ENCODE data around the gene SLC7A1. TPM values are rescaled to one million over a fixed set of nuclear protein-coding genes. Genes with fewer than 3 reads are reported as not detected.

SLC7A1 gene
- total RNA-seq, 4 donors from 2014 or later: 46.0 to 72.8 (median 50.8) TPM

GRCh38 chr13:29569253-29570050 is 26.0 kb downstream of the SLC7A1 start:
- WGBS, 2 donors: 51 to 71% methylated on average over 8 of the region's 8 CpGs
- TF ChIP-seq CTCF (IDR thresholded peaks at IDR 0.05) (no peak), POLR2A (IDR thresholded peaks at IDR 0.05) (no peak)
- DNase-seq (ENCODE audit: low spot score in 2 of 2): no peak
- no peak overlapping the region for H3K4me3 ChIP-seq (ENCODE audit: low read depth, poor library complexity, severe bottlenecking)
- intact Hi-C loops (cut with DNase I; ENCODE audit: low total_unique reads): no loop called here

GRCh38 chr13:29568731-29569130 is 26.8 kb downstream of the SLC7A1 start:
- TF ChIP-seq POLR2A (IDR thresholded peaks at IDR 0.05) (no peak), CTCF (IDR thresholded peaks at IDR 0.05) (no peak)
- DNase-seq (ENCODE audit: low spot score in 2 of 2): no peak
- intact Hi-C loops (cut with DNase I; ENCODE audit: low total_unique reads): no loop called here
- no peak overlapping the region for H3K4me3 ChIP-seq (ENCODE audit: low read depth, poor library complexity, severe bottlenecking)
- WGBS, 2 donors: 61 to 67% methylated on average over 9 of the region's 9 CpGs

GRCh38 chr13:29567411-29567810 is 28.1 kb downstream of the SLC7A1 start:
- peak in 1 of 2 donors; percentile 76 for DNase-seq (ENCODE audit: low spot score in 2 of 2)
- intact Hi-C loops (cut with DNase I; ENCODE audit: low total_unique reads): no loop called here
- TF ChIP-seq POLR2A (IDR thresholded peaks at IDR 0.05) (no peak), CTCF (IDR thresholded peaks at IDR 0.05) (no peak)

GRCh38 chr13:29566206-29566605 is 29.3 kb downstream of the SLC7A1 start:
- DNase-seq (ENCODE audit: low spot score in 2 of 2): no peak
- 90 to 92% methylated on average over 7 of the region's 7 CpGs for WGBS, 2 donors
- no peak overlapping the region for H3K4me3 ChIP-seq (ENCODE audit: low read depth, poor library complexity, severe bottlenecking)
- intact Hi-C loops (cut with DNase I; ENCODE audit: low total_unique reads): no loop called here
- TF ChIP-seq CTCF (IDR thresholded peaks at IDR 0.05) (no peak), POLR2A (IDR thresholded peaks at IDR 0.05) (no peak)

More at GRCh38 chr13:29567411-29567810, 28.1 kb downstream of the SLC7A1 start:
- no peak overlapping the region for H3K4me3 ChIP-seq (ENCODE audit: low read depth, poor library complexity, severe bottlenecking)
- WGBS, 2 donors: 42 to 56% methylated on average over 9 of the region's 9 CpGs

- no peak for TF ChIP-seq POLR2A (IDR thresholded peaks at IDR 0.05)
- TF ChIP-seq CTCF (IDR thresholded peaks at IDR 0.05): no peak
- intact Hi-C loops (cut with DNase I; ENCODE audit: low total_unique reads): no loop called here
- no peak overlapping the region for H3K4me3 ChIP-seq (ENCODE audit: low read depth, poor library complexity, severe bottlenecking)
- DNase-seq (ENCODE audit: low spot score in 2 of 2): no peak
Observed at GRCh38 chr13:29564818-29565217, 30.7 kb downstream of the SLC7A1 start.

GRCh38 chr13:29564373-29564772 is 31.1 kb downstream of the SLC7A1 start:
- 43 to 67% methylated on average over 5 of the region's 5 CpGs for WGBS, 2 donors
- no peak for DNase-seq (ENCODE audit: low spot score in 2 of 2)
- H3K4me3 ChIP-seq (ENCODE audit: low read depth, poor library complexity, severe bottlenecking): no peak overlapping the region
- intact Hi-C loops (cut with DNase I; ENCODE audit: low total_unique reads): no loop called here
- TF ChIP-seq CTCF (IDR thresholded peaks at IDR 0.05) (no peak), POLR2A (IDR thresholded peaks at IDR 0.05) (no peak)
